Right lobe of liver (tissue), 6 donors: ENCODE measurements around the gene MAGEA9B. TPM values are rescaled to one million over a fixed set of nuclear protein-coding genes. Genes with fewer than 3 reads are reported as not detected.
"Not testable (repeated sequence)": the region's sequence is repeated elsewhere in the genome, so short reads cannot be mapped to it uniquely, and the experiment has no call there.

Experiments used
- ATAC-seq, 4 donors: fragments of 200-7000 bp; cut with Tn5 transposase; one replicate each; pipeline ENCODE4 v1.9.1; 2020; ENCODE audit warnings: mild to moderate bottlenecking in 4 of 4, moderate library complexity in 4 of 4
- DNase-seq, 3 donors: peaks; one replicate each; pipeline ENCODE4 v3.0.0-alpha.2; 2020
- H3K27ac ChIP-seq, 3 donors: fragments of 200-600 bp; one replicate each; pipeline ENCODE4 v1.8.0; 2022
- H3K27me3 ChIP-seq, 2 donors: fragments of 200-600 bp; one replicate each; pipeline ENCODE4 v1.8.0; 2022
- H3K36me3 ChIP-seq, 4 donors: fragments of 200-600 bp; sonication (generic) in 1 of 4; one replicate each; pipeline versions ENCODE4 v1.5.1 to v1.8.0; 2017 to 2022; ENCODE audit warnings: control low read depth in 1 of 4
- H3K4me1 ChIP-seq, 4 donors: fragments of 200-600 bp; sonication (generic) in 1 of 4; one replicate each; pipeline versions ENCODE4 v1.5.1 to v1.8.0; 2017 to 2022; ENCODE audit warnings: control low read depth in 1 of 4
- H3K4me3 ChIP-seq, 3 donors: fragments of 200-600 bp; one replicate each; pipeline ENCODE4 v1.8.0; 2022
- H3K9me3 ChIP-seq, 4 donors: fragments of 200-600 bp; sonication (generic) in 1 of 4; one replicate each; pipeline versions ENCODE4 v1.5.1 to v1.8.0; 2017 to 2022; ENCODE audit warnings: control low read depth in 1 of 4
- POLR2A ChIP-seq: fragments of 450-650 bp; IDR thresholded peaks from one replicate; pipeline ENCODE4 v1.6.1; 2017; ENCODE audit warnings: antibody characterized with exemption, mild to moderate bottlenecking
- WGBS: methylation state at CpG from one replicate; pipeline ENCODE4 v1.1.6; 2018; ENCODE audit warnings: low coverage, low lambda C conversion rate; ENCODE audit not compliant: insufficient coverage; ENCODE audit errors: missing lambda C conversion rate; 5-methylcytosine and 5-hydroxymethylcytosine counted together
- intact Hi-C, 2 donors: fragments of 100-400 bp; cut with DNase I; formaldehyde crosslinking; loops; one replicate each; pipeline versions ENCODE4 v1.11.2 to v1.14.1; 2022
- total RNA-seq, 6 experiments: library from RNA; depleted of rRNA in 2 of 6; stranded (reverse); fragments of >200 nt in 2 of 6; fragmentation: NEBNext Ultra II Directional in 3 of 6; extraction: Animal tissue kit (Norgen Biotek cat#: 25700) in 3 of 6; gene quantifications; one replicate each; pipeline versions ENCODE4 v1.1.0 to v1.2.4, GENCODE V29; 2016 to 2023
- TF ChIP-seq, protein P1 (sequence below), 4 donors: fragments of 200-600 bp in 3 of 4; fragments of 450-650 bp in 1 of 4; IDR thresholded peaks; one replicate each; pipeline versions ENCODE4 v1.5.1 to v1.8.0; 2016 to 2022; ENCODE audit warnings: antibody characterized with exemption in 4 of 4, mild to moderate bottlenecking in 2 of 4
- donor health status: DM: no; HTN: yes; CAD: no.
- donor health status: DM: no; HTN: no; CAD: no.
- donor health status: DM: no; HTN: no; CAD: no.
- donor health status: DM: no; HTN: yes; CAD: no.
- donor health status: DM: no; HTN: yes; CAD: no.

The MAGEA9B gene
- total RNA-seq, 6 experiments from 2014 or later, result not detected

DNA sequence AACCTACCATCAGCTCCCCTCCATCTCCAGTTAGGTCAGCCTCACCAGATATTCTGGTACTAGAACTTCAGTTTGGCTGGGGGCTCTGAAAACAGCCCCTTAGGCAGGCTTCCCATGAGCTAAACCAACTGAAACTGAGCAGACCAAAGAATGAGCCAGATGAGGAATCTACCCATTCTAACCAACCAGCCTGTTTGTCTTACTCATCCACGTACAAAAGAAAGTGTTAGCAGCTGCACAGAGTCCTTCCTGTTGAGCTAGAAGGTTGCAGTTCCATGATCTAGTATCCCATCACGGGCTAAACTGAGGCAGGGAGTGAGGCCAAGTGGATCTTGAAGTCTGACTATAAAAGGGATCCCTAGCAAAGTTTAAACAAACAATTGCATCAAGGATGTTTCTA is 17.5 kb downstream of the MAGEA9B start:
- H3K27me3 ChIP-seq, result no peaks in the 10 kb centered on the region
- TF ChIP-seq POLR2A, result no peak
- TF ChIP-seq, protein P1, sequence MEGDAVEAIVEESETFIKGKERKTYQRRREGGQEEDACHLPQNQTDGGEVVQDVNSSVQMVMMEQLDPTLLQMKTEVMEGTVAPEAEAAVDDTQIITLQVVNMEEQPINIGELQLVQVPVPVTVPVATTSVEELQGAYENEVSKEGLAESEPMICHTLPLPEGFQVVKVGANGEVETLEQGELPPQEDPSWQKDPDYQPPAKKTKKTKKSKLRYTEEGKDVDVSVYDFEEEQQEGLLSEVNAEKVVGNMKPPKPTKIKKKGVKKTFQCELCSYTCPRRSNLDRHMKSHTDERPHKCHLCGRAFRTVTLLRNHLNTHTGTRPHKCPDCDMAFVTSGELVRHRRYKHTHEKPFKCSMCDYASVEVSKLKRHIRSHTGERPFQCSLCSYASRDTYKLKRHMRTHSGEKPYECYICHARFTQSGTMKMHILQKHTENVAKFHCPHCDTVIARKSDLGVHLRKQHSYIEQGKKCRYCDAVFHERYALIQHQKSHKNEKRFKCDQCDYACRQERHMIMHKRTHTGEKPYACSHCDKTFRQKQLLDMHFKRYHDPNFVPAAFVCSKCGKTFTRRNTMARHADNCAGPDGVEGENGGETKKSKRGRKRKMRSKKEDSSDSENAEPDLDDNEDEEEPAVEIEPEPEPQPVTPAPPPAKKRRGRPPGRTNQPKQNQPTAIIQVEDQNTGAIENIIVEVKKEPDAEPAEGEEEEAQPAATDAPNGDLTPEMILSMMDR (IDR thresholded peaks at IDR 0.05), result no peak
- no peaks in the 10 kb centered on the region for H3K4me1 ChIP-seq
- no peaks in the 10 kb centered on the region for H3K36me3 ChIP-seq
- no peaks in the 10 kb centered on the region for H3K9me3 ChIP-seq
- H3K4me3 ChIP-seq, result no peak overlapping the region
- H3K27ac ChIP-seq, result no peak overlapping the region
- intact Hi-C loops, result no loop called here
- no peak for ATAC-seq
- 25% methylated on average over 2 of the region's 2 CpGs for WGBS
- DNase-seq, result no peak

DNA sequence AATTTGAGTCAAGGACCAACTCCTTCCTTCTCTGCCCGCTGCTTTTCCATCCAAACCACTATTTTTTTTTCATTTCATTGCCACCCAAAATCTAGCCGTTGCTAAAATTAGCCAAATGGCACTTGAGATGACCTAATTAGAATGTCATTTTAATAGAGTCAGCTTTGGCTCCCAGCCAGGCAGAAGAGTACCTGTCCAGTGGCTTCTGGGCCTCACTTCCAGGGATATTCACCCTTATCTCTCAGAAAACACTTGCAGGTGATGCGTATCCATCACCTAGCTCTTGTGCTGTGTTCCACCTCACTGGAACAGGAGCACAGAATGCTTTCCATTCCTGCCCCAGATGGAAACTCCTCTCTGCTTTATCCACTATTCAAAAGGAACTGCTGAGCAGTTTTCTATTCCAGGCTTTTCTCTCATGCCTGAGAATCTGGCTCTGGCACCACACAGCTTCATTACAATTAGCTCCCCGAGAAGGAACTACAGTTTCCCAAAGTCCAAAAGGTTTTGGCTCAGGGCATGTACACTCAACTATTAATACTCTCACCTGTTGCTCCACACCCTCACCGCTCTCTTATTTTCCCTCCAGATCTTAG is 18.5 kb downstream of the MAGEA9B start:
- Histone ChIP-seq H3K4me3 (no peak overlapping the region), H3K9me3 (no peaks in the 10 kb centered on the region), H3K4me1 (no peaks in the 10 kb centered on the region), H3K27me3 (no peaks in the 10 kb centered on the region), H3K27ac (no peak overlapping the region), H3K36me3 (no peaks in the 10 kb centered on the region)
- 59% methylated on average over 5 of the region's 5 CpGs for WGBS
- TF ChIP-seq POLR2A, result no peak
- TF ChIP-seq, protein P1 (IDR thresholded peaks at IDR 0.05), result no peak
- DNase-seq, result no peak
- ATAC-seq, result no peak
- intact Hi-C loops, result no loop called here

DNA sequence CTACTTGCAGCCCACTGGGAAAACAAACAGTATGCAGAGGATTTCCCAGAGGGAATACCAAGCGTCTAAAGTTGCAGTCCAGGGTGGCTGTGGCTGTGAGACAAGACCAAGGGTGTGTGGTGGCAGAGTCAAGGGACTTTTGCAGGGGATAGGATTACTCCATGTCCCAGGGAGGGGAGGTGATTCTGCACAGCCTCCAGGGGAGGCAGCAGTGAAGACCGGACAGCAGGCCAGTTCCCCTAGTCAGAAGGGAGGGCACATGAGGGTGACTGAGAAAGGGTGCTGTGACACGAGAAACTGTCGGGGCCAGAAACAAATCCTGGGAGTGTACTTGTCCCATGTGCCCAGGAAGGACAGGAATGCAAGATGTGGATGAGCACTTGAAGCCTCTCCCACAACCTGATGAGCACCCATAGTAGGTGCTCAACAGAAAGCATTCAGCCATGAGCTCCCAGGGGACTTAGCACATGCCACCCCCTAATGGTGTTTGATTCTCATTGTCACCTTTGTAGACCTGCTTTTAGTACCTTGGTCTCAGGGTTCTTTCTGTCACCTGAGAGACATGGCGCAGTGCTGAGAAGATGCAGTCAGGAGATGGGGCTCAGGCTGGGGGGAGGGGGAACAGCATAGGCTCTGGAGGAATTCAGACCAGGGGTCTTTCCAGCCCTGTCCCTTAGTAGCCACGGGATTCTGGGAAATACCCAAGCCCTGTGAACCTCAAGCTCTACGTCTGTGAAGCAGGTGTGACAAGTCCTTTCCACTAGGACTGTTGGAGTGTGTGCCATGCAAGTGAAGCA is 19.4 kb downstream of the MAGEA9B start:
- intact Hi-C loops, result no loop called here
- Histone ChIP-seq H3K4me3 (no peak overlapping the region), H3K4me1 (no peaks in the 10 kb centered on the region), H3K27ac (no peak overlapping the region), H3K27me3 (no peaks in the 10 kb centered on the region), H3K36me3 (no peaks in the 10 kb centered on the region), H3K9me3 (no peaks in the 10 kb centered on the region)
- WGBS, result 45% methylated on average over 3 of the region's 7 CpGs
- no peak for ATAC-seq
- DNase-seq, result no peak
- no peak for TF ChIP-seq POLR2A
- TF ChIP-seq, protein P1 (IDR thresholded peaks at IDR 0.05), result no peak

DNA sequence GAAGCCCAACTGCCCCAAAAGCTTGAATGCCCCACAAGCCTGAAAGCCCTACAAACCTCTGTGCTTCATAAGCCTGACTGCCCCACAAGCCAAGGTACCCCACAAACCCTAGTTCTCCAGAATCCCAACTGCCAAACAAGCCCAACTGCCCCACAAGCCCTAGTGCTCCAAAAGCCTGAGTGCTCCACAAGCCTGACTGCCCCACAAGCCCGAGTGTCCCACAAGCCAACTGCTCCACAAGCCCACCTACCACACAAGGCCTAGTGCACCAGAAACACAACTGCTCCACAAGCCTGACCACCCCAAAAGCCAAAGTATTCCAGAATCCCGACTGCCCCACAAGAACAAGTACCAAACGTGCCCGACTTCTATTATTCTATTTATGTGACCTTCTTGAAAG is 23.9 kb downstream of the MAGEA9B start:
- Histone ChIP-seq H3K27ac (no peak overlapping the region), H3K9me3 (no peaks in the 10 kb centered on the region), H3K36me3 (no peaks in the 10 kb centered on the region), H3K4me1 (no peaks in the 10 kb centered on the region), H3K4me3 (no peak overlapping the region), H3K27me3 (no peaks in the 10 kb centered on the region)
- ATAC-seq, result no peak
- intact Hi-C loops, result no loop called here
- no peak for TF ChIP-seq POLR2A
- TF ChIP-seq, protein P1 (IDR thresholded peaks at IDR 0.05), result no peak
- WGBS, result 67% methylated on average over 3 of the region's 4 CpGs
- DNase-seq, result no peak

DNA sequence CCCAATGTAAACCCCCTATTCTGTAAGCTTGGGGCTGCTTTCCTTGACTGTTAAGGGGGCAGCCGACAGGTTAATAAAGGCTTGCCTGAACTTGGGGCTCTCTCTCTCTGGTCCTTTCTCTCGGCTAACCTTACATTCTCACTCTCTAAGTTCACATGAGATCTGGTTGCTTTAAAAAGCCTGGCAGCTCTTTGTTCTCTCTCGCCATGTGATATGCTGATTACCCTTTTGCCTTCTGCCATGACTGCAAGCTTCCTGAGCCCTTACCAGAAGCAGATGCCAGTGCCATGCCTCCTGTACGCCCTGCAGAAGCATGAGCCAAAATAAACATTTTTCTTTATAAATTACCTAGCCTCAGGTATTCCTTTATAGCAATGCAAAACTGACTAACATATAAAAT is 32.0 kb downstream of the MAGEA9B start:
- H3K4me3 ChIP-seq, ATAC-seq, H3K27me3 ChIP-seq, H3K36me3 ChIP-seq, intact Hi-C loops, H3K4me1 ChIP-seq, H3K27ac ChIP-seq, H3K9me3 ChIP-seq, DNase-seq: not testable (repeated sequence)
- WGBS, result no CpG with 5 or more reads among the region's 4 CpGs

DNA sequence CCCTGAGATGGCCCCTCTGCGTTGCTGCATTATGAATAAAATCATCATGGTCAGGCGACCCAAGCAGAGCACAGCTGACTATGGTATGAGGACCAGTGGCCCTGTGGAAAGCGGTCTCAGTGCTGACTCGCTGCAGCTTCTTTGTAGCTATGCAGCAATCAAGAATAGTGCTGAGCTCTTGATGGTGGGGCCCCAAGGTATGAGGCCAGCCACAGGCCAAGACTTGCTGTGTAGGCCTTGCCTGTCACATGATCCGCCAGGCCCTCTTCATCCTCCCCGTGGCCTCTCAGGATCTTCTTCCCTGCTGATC is 35.4 kb downstream of the MAGEA9B start:
- H3K4me3 ChIP-seq, H3K4me1 ChIP-seq, H3K27ac ChIP-seq, DNase-seq, ATAC-seq, H3K27me3 ChIP-seq, H3K36me3 ChIP-seq, intact Hi-C loops, H3K9me3 ChIP-seq: not testable (repeated sequence)
- no CpG with 5 or more reads among the region's 6 CpGs for WGBS

DNA sequence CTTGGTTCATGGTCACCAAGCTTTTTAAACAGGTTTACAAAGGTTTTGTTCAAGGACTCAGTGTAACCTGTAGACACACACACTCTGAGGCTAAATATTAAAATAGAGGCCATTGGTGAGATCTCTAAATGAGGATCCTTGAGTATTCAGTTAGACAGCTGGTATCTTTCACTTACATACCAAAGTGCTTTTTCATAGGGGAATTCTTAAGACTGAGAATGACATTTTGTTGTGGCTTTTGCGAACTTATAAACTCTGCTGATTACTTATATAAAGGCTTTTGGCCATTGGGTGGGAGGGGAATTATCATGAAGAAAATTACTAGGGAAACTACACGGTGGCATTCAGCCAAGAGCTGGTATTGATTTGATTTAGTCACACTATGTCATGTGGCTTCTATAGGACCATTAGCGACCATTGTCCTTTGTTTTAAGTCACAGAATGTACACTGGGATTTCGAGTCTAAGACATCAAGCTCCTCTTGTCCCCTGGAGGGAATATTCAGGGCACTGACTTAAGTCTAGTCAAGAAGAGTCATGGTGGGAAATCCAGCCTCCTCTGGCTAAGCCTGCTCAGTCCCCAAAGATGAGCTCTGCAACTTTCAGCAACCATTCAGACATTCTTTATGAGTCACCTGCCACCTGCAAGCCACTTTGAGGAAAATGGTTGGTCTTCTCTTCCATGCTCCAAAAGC is 35.9 kb downstream of the MAGEA9B start:
- H3K9me3 ChIP-seq, intact Hi-C loops, H3K27ac ChIP-seq: not testable (repeated sequence)

More for the DNA sequence above, 35.9 kb downstream of the MAGEA9B start:
- not testable (repeated sequence) for H3K4me1 ChIP-seq, ATAC-seq, H3K36me3 ChIP-seq, H3K4me3 ChIP-seq, H3K27me3 ChIP-seq, DNase-seq
- no CpG with 5 or more reads among the region's 4 CpGs for WGBS
